ENCODE results near the gene TMEM219. TPM values are rescaled to one million over a fixed set of nuclear protein-coding genes. Genes with fewer than 3 reads are reported as not detected.

Gene TMEM219
- total and polyA plus RNA-seq, 2 of the 8 experiments (the other 6 are each of a cell fraction or from before 2014, with no cell fraction given): 60.2 to 116 TPM

DNA sequence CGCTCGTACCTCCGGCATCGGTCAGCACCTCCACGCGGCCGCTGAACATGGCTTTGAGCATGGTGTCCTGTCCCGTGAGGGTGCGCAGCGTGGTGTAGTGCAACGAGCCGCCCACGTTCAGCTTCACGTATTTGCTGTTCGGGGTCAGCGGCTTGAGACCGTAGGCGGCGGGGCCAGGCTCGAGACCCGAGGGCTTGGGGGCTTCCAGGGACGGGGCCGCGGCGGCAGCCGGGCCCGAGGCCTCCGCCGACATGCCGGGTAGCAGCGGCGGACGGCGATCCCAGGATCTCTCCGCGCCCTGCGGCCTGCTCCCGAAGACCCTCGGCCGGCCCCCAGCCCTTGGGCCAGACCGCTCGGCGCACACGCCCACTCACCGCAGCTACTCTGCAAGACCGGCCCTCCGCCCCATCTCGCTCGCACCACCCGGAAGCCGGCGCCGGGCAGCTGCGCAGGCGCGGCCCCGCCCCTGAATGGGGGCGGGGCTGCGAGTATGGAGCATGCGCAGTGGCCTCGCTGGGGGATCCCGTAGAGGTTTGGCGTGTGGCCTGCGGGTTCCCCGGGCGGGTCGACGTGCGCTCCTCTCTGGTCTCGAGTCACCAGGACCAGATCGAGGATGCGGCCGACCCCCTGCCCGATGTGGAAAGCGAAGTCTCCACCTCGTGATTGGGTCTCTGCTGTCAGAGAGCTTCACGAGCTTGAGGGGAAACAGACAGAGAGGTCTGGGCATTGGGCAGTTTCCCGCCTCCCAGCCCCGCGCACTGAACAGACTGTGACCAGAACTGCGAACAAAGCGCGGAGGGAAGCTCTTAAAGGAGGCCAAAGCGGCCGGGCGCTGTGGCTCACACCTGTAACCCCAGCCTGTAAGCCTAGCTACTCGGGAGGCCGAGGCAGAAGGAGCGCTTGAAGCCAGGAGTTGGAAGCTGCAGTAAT is 35.8 kb upstream of the TMEM219 start, which contains the start of gene KCTD13 (continued):
- TF ChIP-seq, protein P1, sequence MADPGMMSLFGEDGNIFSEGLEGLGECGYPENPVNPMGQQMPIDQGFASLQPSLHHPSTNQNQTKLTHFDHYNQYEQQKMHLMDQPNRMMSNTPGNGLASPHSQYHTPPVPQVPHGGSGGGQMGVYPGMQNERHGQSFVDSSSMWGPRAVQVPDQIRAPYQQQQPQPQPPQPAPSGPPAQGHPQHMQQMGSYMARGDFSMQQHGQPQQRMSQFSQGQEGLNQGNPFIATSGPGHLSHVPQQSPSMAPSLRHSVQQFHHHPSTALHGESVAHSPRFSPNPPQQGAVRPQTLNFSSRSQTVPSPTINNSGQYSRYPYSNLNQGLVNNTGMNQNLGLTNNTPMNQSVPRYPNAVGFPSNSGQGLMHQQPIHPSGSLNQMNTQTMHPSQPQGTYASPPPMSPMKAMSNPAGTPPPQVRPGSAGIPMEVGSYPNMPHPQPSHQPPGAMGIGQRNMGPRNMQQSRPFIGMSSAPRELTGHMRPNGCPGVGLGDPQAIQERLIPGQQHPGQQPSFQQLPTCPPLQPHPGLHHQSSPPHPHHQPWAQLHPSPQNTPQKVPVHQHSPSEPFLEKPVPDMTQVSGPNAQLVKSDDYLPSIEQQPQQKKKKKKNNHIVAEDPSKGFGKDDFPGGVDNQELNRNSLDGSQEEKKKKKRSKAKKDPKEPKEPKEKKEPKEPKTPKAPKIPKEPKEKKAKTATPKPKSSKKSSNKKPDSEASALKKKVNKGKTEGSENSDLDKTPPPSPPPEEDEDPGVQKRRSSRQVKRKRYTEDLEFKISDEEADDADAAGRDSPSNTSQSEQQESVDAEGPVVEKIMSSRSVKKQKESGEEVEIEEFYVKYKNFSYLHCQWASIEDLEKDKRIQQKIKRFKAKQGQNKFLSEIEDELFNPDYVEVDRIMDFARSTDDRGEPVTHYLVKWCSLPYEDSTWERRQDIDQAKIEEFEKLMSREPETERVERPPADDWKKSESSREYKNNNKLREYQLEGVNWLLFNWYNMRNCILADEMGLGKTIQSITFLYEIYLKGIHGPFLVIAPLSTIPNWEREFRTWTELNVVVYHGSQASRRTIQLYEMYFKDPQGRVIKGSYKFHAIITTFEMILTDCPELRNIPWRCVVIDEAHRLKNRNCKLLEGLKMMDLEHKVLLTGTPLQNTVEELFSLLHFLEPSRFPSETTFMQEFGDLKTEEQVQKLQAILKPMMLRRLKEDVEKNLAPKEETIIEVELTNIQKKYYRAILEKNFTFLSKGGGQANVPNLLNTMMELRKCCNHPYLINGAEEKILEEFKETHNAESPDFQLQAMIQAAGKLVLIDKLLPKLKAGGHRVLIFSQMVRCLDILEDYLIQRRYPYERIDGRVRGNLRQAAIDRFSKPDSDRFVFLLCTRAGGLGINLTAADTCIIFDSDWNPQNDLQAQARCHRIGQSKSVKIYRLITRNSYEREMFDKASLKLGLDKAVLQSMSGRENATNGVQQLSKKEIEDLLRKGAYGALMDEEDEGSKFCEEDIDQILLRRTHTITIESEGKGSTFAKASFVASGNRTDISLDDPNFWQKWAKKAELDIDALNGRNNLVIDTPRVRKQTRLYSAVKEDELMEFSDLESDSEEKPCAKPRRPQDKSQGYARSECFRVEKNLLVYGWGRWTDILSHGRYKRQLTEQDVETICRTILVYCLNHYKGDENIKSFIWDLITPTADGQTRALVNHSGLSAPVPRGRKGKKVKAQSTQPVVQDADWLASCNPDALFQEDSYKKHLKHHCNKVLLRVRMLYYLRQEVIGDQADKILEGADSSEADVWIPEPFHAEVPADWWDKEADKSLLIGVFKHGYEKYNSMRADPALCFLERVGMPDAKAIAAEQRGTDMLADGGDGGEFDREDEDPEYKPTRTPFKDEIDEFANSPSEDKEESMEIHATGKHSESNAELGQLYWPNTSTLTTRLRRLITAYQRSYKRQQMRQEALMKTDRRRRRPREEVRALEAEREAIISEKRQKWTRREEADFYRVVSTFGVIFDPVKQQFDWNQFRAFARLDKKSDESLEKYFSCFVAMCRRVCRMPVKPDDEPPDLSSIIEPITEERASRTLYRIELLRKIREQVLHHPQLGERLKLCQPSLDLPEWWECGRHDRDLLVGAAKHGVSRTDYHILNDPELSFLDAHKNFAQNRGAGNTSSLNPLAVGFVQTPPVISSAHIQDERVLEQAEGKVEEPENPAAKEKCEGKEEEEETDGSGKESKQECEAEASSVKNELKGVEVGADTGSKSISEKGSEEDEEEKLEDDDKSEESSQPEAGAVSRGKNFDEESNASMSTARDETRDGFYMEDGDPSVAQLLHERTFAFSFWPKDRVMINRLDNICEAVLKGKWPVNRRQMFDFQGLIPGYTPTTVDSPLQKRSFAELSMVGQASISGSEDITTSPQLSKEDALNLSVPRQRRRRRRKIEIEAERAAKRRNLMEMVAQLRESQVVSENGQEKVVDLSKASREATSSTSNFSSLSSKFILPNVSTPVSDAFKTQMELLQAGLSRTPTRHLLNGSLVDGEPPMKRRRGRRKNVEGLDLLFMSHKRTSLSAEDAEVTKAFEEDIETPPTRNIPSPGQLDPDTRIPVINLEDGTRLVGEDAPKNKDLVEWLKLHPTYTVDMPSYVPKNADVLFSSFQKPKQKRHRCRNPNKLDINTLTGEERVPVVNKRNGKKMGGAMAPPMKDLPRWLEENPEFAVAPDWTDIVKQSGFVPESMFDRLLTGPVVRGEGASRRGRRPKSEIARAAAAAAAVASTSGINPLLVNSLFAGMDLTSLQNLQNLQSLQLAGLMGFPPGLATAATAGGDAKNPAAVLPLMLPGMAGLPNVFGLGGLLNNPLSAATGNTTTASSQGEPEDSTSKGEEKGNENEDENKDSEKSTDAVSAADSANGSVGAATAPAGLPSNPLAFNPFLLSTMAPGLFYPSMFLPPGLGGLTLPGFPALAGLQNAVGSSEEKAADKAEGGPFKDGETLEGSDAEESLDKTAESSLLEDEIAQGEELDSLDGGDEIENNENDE (IDR thresholded peaks at IDR 0.05; ENCODE audit: insufficient replicate concordance, low read length): no peak
- TF ChIP-seq, protein P2, sequence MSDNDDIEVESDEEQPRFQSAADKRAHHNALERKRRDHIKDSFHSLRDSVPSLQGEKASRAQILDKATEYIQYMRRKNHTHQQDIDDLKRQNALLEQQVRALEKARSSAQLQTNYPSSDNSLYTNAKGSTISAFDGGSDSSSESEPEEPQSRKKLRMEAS (IDR thresholded peaks at IDR 0.05): peak; percentile 67
- TF ChIP-seq CREB1 (IDR thresholded peaks at IDR 0.05) (no peak), SP4 (IDR thresholded peaks at IDR 0.05; ENCODE audit: low read length) (peak; percentile 81; the same call in 1 of the 2 replicates), SIN3A (conservative IDR thresholded peaks at IDR 0.05 in 1 of 2, IDR thresholded peaks at IDR 0.05 in 1 of 2; ENCODE audit: low read depth in 1 of 2, low read length in 2 of 2) (peak in 1 of 2 experiments; percentile 59; a peak in 2 of 4 replicates), KDM1A (IDR thresholded peaks at IDR 0.05; ENCODE audit: borderline replicate concordance, low read length) (no peak), SAP30 (IDR thresholded peaks at IDR 0.05; ENCODE audit: insufficient read depth, insufficient replicate concordance, low read length) (peak; percentile 18), PHF8 (conservative IDR thresholded peaks at IDR 0.05; ENCODE audit: low read depth, low read length) (peak; percentile 85), SUZ12 (IDR thresholded peaks at IDR 0.05; ENCODE audit: low read length) (no peak)

Measured in H1 (cell line).